VCaP (cell line): ENCODE data around the gene MYO18B.

ENCODE experiments used
- H3K27ac ChIP-seq: fragments of 450-650 bp; 2 replicates; pipeline ENCODE4 v1.5.1; 2017
- TF ChIP-seq, protein P1 (sequence below): fragments of 450-650 bp; conservative IDR thresholded peaks from 2 replicates; pipeline ENCODE4 v1.5.1; 2017; ENCODE audit warnings: mild to moderate bottlenecking, moderate library complexity

MYO18B gene

DNA sequence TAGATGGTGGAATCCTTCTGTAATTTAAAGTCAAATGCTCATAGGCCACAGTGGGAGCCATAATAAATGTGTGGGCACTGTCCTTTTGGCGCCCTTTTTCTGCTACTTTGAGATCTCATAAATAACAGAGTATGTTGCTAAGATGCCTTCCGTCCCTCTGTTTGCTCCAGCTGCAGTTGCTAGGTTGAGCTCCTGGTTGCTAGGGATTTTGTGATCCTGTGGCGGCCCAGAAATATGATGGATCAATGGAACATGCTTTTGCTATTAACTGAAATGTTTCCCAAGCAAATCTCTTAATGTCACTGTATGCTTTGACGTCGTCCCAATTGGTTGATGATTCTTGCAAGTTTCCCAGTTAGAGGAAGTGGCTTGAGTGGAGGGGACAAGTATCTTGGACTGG lies 53.5 kb downstream of the MYO18B start:
- H3K27ac ChIP-seq, result no peak overlapping the region
- TF ChIP-seq, protein P1, sequence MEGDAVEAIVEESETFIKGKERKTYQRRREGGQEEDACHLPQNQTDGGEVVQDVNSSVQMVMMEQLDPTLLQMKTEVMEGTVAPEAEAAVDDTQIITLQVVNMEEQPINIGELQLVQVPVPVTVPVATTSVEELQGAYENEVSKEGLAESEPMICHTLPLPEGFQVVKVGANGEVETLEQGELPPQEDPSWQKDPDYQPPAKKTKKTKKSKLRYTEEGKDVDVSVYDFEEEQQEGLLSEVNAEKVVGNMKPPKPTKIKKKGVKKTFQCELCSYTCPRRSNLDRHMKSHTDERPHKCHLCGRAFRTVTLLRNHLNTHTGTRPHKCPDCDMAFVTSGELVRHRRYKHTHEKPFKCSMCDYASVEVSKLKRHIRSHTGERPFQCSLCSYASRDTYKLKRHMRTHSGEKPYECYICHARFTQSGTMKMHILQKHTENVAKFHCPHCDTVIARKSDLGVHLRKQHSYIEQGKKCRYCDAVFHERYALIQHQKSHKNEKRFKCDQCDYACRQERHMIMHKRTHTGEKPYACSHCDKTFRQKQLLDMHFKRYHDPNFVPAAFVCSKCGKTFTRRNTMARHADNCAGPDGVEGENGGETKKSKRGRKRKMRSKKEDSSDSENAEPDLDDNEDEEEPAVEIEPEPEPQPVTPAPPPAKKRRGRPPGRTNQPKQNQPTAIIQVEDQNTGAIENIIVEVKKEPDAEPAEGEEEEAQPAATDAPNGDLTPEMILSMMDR, result no peak

DNA sequence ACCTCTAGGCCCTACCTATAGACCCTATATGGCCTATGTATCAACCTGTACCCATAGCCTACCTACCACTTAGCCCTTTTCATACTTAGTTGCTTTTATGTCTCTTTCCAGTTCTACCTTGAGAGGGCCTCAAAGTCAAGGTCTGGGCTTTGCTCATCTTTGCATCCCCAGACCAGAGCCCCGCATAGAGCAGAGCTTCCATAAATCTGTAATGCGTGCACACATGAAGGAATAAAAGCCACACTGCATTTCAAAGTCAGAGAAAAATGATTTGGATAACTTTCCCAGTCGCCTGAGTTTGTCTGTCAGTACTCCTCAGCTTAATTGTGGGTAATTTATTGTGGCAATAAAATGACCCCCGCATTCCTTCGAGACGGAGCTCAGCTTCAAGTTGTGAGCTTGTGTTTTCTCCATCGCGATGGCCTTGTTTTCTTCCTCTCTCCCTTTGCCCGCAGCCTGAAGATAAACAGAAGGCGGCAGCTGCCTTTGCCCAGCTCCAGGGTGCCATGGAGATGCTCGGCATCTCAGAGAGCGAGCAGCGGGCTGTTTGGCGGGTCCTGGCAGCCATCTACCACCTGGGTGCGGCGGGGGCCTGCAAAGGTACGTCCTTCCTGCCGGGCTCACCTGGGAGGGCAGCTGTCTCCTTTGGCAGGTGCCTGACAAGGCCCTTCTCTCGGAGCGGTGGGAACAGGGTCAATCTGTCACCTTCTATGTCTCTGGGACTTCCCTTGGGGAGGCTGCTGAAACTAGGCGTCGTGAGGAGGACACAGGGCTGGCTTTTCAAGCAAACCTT lies 55.7 kb downstream of the MYO18B start:
- TF ChIP-seq, protein P1, result no peak
- no peak overlapping the region for H3K27ac ChIP-seq

DNA sequence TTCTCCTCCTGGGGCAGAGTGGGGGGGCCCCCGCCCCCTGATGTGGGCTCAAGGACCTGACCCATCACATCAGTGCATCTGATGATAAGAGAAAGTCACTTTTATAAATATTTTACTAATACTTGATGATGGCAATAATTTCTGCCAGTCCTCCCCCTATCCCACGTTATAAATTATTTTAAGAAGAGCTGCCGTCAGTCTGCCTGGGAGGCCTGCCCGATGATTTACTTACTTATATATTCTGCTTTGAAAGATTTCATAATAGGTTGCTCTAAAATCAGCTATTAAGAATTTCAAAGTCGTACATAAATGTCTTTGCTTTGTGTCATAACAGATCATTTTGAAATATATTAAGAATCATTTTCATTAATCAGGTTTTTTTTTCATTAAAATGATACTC lies 58.8 kb downstream of the MYO18B start:
- no peak overlapping the region for H3K27ac ChIP-seq
- TF ChIP-seq, protein P1, result no peak

DNA sequence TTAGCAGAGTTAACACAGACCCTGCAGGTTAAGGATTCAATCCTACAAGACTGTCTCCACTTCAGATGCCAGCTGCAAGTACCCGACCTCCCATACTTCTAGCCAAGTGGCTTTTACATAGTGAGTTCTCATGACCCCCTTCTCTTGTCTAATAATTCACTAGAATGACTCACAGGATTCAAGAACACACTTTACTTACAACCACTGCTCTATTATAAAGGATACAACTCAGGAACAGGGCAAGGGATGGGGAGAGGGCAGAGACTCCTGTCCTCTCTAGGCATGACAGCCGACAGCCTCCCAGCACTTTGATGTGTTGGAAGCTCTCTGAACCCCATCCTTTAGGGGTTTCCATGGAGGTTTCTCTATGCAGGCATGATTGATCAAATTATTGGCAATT lies 60.0 kb downstream of the MYO18B start:
- TF ChIP-seq, protein P1, result no peak
- H3K27ac ChIP-seq, result no peak overlapping the region

DNA sequence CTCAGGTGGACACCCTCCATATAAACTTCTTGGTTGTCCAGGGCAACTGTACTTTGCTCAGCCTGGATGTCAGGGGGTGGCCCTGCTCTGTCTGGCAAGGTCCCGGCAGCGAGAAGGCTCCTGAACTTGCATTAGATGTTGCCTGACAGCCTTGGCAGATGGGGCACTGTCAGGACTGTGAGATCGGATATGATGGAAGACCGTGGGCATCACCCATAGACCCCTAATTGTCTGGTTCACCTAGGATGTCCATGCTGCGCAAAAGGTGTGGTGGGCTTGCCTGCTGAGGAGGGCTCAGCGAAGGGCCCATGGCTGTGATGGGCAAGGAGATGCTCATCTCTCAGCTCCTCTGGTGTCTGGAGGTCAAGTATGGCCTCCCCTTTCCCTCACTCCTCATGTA lies 62.7 kb downstream of the MYO18B start:
- TF ChIP-seq, protein P1, result no peak
- no peak overlapping the region for H3K27ac ChIP-seq

DNA sequence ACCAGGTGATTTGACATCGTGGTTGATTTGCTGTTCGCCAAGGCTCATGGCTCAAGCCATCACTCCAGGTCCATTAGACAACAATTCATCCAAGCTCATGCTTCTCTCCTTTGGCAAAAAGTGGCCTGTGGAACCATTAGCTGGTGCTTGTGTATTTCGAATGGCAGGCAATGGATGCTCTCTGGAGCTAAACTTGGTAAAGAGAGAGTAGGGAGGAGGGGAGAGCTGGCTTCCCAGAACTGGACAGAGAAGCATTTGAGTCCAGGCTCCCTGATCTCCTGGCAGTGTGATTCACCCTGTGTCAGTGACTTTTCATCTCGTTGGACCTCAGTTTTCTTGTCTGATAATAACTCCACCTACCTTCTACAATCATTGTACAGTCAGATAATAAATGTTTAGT lies 64.6 kb downstream of the MYO18B start:
- H3K27ac ChIP-seq, result no peak overlapping the region
- TF ChIP-seq, protein P1, result no peak

DNA sequence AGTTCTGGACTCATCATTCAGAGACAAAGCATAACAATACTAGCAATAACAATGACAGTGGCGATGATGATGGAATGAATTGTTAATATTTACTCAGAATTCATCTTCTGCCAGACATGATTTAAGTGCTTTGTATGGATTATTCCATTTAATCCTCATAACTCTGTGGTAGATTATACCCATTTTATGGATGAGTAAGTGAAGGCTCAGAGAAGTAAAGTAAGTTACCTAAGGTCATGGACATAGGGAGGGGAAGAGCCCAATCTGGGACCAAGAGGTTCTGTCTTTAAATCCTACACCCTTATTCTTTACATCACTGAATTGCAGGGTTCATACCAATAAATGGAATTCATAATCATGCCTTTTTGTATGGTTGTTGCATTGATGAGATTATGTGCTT lies 72.7 kb downstream of the MYO18B start:
- no peak overlapping the region for H3K27ac ChIP-seq
- TF ChIP-seq, protein P1, result no peak
